NCI-H82 treated with DMSO at 0.1 percent for 48 hours (cell line): Measurements from ENCODE around the gene CDC42EP2.
"Not testable (repeated sequence)": the region's sequence is repeated elsewhere in the genome, so short reads cannot be mapped to it uniquely, and the experiment has no call there.

ENCODE experiments used
- DNase-seq: peaks from one replicate; lab custom pipeline; 2025; ENCODE audit not compliant: unreplicated experiment; lab: John Stamatoyannopoulos, UW

CDC42EP2 gene

DNA sequence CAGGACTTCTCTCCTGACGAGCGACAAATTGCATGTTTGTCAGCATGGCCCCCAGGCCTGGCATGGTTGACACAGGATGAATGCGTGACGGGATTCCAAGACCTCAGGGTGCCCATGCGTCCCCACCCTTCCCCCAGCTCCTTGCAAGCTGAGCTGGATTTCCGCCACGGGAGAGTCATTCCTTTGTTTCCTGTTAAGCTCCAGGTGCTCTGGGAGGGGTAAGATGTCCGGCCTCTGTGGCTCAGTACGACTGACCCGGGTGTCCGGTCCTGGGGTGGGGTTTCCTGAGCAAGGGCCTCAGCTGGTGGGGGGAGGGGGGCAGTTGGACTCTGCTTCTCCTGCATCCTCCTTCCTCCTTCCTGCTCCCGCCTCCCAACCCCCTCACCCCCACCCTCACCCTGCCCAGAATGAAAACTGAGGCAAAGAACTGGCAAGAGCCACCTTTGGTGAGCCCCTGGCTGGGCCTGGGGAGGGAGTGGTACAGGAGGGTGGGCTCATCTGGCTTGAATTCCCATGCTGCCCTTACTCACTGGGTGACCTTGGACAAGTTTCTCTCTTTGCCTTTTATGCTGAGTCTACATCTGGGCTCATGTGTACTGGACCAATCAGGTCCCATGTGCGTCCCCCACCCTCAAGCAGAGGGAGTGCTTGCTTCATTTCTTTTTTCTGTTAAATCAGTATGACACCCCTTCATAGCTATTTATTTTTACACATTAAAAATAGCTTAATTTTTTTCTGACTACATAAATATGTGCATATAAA is 2.5 kb downstream of the CDC42EP2 start:
- no peak for DNase-seq

DNA sequence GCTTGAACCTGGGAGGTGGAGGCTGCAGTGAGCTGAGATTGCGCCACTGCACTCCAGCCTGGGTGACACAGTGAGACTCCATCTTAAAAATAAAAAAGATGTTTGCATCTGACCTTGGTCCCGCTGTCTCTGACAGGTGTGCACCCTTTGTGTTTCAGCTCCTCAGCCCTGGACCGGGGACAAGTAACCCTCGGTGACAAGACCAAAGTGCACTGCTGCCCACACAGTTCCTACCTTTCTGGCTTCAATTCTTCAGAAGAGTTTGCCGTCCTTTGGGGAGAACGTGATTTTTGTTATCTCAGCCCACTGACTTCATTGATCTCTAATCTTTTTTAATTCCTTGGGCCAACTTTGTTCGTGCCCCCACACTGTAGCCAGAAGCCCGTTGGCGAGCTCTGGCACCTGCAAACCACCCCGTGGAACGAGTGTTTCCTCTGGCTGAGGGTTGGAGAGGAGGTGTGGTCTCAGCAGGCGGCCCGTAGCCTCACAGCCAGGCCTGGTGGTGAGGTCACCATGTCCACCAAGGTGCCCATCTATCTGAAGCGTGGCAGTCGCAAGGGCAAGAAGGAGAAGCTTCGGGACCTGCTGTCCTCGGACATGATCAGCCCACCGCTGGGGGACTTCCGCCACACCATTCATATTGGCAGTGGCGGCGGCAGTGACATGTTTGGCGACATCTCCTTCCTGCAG is 5.9 kb downstream of the CDC42EP2 start:
- DNase-seq: no peak

DNA sequence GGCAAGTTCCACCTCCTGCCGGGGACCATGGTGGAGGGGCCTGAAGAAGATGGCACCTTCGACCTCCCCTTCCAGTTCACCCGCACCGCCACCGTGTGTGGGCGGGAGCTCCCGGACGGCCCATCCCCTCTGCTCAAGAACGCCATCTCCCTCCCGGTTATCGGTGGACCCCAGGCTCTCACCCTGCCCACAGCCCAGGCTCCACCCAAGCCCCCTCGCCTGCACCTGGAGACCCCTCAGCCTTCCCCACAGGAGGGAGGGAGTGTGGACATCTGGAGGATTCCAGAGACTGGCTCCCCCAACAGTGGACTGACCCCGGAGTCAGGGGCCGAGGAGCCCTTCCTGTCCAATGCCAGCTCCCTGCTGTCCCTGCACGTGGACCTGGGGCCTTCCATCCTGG is 6.4 kb downstream of the CDC42EP2 start:
- no peak for DNase-seq

DNA sequence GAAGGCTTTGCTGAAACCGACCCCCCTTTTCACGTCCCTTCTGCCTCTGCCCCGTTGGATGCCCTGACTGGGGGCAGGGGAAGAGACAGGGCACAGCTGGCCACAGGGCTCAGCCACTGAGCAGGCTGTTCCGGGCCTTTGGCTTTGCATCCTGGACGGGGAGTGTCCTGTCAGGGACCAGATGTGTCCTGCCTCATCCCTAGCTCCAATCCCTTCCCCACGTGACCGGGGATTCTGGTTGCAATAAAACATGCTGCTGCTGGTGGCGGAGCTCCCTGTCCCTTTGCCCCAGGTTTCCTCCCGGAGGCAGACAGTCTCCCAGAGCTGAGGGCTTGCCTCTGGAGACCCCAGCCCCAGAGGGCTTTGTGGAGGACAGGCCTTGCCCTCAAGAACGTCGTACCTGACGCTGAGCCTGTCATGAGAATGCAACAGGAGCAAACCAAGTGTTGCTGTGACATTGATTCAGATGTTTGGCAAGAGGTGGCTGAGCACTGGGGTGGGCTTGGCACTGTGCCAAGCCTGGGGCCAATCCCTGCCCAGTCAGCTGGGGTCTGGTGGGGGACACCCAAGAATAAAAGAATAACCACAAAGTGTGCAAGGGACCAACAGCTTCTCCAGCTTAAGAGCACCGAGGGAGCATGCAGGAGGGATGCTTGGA is 7.3 kb downstream of the CDC42EP2 start:
- DNase-seq: no peak

DNA sequence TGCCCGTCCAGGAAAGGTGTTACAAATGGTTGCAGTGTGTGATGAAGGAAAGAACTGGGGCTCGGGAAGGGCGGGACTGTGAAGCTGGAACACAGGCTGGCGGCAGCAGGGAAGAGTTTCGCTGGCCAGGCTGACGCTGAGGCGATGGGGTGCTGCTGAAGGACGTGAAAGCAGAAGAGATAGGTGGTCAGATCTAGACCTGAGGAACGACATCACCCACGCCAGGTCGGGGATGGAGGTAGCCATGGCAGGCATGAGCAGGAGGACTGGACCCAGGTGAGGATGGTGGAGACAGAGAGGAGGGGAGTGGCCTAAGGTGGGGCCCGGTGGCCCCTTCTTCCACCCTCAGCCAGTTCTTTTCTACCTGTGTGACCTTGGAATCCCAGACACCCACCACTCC is 9.1 kb downstream of the CDC42EP2 start:
- DNase-seq: no peak

DNA sequence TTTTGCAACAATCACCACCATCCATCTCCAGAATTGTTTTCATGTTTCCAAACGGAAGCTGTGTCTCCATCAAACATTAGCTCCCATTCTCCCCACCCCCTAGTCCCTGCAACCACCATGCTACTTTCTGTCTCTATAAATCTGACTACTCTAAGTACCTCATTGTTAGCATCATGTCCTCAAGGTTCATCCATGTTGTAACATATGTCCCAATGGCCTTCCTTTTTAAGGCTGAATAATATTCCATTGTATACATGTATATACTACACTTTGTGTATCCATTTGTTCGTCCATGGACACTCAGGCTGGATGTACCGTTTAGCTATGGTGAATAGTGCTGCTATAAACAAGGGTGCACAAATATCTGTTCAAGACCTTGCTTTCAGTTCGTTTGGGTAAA is 10.8 kb downstream of the CDC42EP2 start:
- DNase-seq: no peak

DNA sequence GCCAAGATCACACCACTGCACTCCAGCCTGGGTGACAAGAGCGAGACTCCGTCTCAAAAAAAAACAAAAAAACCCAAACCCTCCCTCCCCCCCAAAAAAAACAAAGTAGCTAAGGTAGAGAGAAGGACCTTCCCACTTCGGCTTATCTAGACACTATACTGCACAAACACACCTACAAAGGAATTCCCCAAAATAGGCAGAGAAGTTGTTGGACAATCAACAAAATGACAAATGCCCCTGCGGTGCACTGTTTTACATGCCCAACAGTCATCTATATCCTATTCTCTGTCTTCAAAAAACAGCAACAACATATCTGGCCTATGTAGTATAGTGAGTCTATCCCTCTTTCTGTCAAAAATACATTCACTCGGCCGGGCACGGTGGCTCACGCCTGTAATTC is 12.4 kb downstream of the CDC42EP2 start:
- no peak for DNase-seq

DNA sequence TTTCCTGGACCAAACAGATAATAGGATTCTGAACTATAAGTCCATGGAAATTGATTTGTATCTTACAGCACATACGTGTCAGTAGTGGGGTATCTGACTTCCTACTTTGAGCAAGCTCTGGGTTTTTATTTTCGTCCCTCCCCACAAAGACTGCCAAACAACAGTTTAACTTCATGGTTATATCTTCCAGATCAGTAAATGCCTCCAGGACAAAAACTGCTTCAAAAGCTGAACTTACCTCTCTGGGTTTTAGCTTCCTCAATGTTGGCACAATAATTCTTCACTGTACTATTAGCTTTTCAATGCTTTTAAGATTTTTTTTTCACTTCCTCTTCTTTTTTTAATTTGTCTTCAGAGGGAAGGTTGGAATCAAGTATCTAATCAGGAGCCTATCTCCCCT is 14.8 kb downstream of the CDC42EP2 start:
- DNase-seq: no peak

DNA sequence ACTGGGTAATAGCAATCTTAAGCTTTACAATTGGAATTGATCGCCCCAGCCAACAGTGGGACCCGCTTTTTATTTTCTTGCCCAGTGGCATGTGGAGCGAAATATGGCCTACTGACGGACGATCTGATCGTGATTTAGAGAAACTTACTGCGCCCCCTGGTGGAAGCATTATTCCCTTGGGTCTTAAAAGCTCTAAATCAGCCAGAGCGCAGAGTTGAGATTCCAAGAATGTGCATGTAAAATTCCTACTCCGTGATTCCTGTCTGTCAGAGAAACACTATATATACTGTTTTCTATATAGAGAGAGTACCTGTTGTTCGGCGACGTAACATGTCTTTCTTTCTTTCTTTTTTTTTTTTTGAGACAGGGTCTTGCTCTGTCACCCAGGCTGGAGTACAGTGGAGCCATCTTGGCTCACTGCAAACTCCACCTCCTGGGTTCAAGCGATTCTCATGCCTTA is 15.3 kb downstream of the CDC42EP2 start:
- peak; percentile 66 for DNase-seq

DNA sequence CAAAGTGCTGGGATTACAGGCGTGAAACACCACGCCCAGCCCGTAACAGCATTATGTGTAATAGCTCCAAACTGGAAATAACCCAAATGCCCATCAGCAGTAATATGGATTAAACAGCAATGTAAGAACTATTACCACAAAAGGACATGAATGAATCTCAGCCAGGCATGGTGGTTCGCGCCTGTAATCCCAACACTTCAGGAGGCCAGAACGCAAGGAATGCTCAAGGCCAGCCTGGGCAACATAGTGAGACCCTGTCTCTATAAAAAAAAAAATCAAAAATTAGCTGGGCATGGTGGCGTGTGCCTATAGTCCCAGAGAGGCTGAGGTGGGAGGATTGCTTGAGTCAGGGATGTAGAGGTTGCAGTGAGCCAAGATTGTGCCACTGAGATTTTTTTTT is 15.9 kb downstream of the CDC42EP2 start:
- DNase-seq: no peak

DNA sequence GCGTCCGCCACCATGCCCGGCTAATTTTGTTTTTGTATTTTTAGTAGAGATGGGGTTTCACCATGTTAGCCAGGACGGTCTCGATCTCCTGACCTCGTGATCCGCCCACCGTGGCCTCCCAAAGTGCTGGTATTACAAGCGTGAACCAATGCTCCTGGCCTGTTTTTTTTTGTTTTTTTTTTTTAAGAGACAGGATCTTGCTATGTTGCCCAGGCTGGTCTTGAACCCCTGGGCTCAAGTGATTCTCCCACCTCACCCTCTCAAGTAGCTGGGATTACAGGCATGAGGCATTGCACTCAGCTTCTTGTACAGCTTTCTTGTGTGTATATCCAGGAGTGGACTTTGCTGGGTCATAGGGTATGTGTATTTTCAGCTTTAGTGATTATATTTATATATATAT is 17.9 kb downstream of the CDC42EP2 start:
- not testable (repeated sequence) for DNase-seq

DNA sequence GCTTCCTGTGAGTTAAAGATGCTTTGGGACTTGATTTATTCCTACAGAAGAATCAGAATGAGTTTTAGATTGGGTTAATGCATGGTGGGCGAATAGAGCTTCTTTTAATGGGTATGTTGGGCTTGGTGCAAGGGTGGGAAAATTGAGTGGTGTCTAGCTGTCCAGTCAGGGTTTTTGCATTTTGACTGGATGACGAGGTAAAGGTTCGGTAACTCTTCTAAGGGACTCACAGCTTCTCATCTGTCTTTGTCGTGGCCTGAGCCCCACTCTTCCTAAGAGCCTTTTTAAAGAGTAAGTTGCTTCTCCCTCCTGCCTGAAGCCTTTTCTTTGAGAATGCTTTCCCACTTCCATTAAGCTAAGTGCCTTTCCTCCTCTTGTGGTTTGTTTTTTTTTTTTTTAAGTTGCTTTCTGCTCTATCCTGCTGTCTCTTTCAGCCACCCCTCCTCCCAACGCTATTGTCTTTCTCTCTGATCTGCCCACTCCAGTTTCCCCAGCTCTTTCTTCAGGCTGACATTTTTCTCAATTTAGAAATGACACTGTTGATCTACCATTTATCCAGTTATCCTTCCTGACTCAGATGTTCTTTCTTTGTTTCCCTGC is 20.1 kb downstream of the CDC42EP2 start:
- DNase-seq: no peak

DNA sequence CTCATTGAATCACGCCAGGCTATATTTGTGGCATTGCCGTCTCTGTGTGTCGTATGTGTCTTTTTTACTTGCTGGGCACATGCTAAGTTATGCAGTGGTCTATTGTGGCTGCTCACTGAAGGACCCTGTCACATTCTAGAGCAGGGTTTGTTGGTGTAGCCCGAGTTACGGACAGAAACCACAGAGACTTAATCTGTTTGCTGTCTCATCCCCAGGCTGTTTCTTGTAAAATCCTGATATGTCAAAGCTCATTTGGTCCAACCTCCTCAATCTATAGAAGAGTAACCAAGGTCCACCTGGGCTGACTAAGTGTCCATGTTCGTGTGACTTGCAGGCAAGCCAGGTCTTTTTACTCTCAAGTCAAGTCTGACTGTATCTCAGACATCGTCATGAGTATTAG is 24.0 kb downstream of the CDC42EP2 start:
- no peak for DNase-seq

DNA sequence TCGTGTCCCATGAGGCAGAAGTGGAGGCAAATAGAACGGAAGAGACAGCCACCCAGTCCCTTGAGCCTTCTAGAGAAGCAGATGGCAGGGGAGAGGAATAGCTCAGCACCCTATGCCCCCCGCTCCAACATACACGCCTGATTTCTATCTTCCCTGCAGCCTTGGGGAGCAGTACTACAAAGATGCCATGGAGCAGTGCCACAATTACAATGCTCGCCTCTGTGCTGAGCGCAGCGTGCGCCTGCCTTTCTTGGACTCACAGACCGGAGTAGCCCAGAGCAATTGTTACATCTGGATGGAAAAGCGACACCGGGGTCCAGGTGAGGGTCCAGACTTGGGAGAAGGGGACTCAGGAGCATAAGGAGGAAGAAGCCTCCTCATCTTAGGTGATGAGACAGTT is 25.6 kb downstream of the CDC42EP2 start:
- DNase-seq: no peak

DNA sequence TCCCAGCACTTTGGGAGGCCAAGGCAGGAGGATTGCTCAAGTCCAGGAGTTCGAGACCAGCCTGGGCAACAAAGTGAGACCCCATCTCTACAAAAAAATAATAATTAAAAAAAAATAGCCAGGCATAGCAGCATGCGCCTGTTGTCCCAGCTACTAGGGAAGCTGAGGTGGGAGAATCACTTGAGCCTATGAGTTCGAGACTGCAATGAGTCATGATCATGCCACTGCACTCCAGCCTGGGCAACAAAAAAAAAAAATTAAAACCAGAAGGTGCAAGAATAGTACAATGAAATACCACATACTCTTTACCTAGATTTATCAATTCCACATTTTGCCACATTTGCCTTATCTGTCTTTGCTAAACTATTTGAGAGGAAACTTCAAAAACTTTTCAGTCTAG is 27.2 kb downstream of the CDC42EP2 start:
- DNase-seq: no peak

DNA sequence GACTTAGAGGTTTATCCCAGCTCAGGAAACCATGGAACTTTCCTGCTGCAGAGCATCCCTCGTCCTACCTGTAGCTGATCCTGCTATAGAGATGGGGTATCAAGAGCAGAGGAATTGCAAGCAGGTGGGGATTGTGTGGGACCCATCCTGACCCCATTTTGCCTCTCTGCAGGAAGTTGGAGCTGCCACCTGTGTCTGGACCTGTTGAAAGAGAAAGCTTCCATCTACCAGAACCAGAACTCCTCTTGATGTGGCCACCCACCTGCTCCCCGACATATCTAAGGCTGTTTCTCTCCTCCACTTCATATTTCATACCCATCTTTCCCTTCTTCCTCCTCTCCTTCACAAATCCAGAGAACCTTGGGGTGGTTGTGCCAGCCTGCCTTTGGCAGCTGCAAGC is 36.8 kb downstream of the CDC42EP2 start:
- no peak for DNase-seq

DNA sequence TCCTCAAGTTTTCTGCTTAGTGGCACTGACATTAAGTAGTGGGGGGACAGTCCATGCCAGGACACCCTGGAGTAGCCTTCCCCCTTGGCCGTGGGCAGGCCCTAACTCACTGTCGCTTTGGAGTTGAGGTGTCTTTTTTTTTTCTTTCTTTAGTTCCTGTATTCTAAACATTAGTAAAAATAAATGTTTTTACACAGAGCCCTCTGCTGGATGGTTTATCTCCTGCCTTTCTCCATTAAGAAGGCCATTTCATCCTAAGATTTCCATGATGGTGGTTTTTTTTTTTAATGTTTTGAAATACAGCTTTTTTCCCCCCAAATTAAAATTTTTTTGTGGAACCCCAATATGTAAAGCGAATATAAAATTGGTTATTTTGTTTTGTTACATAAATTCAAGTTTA is 38.1 kb downstream of the CDC42EP2 start:
- no peak for DNase-seq

DNA sequence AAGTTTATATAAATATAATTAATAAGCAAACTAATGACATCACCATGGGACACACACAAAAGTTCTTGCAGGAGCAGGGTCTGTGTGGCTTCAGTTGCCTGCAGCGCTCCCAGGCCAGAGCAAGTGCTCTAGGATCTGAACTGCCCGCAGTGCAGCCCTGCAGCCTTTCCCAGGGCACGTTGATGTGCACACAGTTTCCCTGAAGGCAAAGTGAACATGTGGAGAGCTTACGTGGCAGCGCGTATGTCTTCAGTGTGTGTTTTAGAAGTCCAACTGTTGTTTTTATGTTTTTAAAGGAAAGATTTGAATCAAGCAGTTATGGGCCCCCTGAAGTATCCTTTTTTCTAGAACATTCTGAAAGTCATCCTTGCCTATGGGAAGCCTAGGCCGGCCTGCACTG is 38.7 kb downstream of the CDC42EP2 start:
- no peak for DNase-seq

DNA sequence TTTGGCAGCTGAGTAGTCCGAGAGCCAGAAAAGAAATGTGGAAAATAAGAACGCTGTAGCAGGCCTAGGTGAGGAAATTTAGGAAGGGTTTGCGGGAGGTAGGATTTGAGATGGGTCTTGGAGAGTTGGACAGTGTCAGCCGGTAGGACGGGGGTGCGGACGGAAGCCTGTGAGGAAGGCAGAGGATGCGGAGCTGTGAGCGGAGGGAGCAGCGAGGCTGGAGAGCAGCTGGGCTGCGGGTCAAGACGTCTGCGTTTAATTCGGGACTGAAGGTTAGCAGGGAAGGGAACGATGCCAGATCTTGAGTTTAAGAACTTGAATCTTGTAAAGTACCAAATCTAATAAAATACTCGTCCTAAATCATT is 39.2 kb downstream of the CDC42EP2 start:
- DNase-seq: no peak

DNA sequence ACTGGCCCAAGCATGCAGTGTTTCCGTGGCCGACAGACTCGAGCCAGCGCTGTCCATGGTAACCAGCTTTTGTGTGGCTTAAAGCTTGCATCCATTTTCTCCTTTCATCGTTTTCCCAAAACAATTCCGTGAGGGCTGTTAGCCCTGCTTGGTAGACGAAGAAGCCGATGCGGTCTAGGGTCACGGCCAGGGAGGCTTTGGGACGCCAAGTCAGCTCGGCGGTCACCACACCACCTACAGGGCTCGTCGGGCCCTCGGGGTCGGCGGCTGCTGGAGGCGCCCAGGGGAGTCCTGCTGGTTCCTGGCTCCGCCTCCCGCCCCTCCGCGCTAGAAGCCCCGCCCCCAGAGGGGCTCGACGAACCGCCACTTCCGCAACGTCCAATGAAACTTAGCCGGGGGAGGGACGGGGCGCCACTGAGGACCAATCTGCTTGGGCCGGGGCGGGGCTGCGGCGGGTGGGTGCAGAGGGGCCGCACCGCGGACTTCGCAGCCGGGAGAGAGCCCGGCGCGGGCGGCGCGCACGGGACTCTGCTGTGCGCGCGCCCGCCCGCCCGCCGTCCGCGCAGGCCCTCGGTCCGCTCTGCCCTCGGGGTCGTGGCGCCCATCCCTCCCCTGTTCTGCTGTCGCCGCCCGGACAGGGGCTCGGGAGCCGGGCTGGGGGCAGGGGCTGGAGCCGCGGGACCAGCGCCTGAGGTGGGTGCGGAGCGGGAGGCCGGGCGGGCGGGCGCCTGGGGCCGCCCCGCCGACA is 39.8 kb downstream of the CDC42EP2 start, which contains the start of gene TIGD3:
TSS of gene TIGD3 (plus strand) at position 487 of the 748 bp plus-strand sequence. CDS start 1,058 bp downstream, outside the sequence.
- DNase-seq: peak; percentile 86
